Measurements from ENCODE around the gene IQCK.

IQCK gene

DNA sequence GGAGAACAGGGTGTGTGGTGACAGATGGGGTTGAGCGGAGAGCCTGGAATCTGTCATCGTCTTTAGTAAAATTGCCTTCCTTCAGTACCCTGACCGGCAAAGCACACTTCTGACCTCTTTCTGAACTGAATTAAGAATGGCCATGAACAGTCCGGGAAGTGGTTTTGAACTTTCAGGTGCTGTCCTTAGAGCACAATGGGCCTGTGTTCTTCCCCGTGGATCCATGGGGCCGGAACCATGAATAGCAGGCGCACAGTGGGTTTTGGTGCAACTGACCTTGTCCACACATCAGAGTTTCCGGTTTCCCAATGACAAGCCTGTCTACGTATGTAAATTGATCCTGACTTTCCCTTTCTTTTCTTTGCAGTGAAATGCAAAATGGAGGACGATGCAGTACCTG lies 138.0 kb downstream of the IQCK start:
- no peak for ATAC-seq
- Mint-ChIP-seq H3K4me3 (no peak overlapping the region), H3K27me3 (peaks cover 17% of the 10 kb centered on the region), H3K4me1 (peaks cover 4% of the 10 kb centered on the region), H3K36me3 (no peaks in the 10 kb centered on the region), H3K9me3 (no peaks in the 10 kb centered on the region), H3K27ac (no peak overlapping the region)

DNA sequence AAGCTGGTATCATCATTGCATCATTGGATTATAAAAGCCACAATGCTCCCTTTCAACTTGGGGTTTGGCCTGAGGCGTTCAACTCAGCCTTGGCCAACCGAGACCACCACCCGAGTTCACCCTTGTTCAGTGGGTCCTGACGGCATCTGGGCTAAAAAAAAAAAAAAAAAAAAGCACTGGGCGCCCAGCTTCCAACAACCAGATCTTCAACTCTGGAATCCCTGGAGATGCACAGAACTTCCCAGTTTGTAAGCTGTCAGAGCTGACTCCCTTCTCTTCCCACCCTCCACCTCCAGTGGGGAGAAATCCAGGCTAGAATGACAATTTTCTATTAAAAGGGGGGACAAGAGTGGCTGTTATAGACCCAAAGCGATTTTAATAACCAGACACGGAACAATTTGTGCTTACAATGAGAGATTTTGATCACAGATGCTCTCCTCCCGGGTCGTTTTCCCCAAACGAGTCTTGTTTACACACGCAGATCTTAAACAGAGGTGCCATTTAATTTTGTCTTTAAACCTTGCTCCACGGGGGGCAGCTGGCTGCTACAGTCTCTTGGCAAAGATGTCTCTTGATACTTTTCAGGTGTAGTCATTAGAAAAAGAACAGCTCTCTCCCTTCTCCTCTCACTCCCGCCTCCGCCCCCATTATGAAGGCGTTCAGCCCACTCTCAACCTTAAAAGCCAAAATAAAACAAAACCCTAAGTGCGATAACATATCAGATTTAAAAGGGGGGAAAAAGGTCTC lies 139.7 kb downstream of the IQCK start:
- H3K27ac Mint-ChIP-seq = no peak overlapping the region
- no peak for ATAC-seq
- H3K36me3 Mint-ChIP-seq = no peaks in the 10 kb centered on the region
- H3K4me3 Mint-ChIP-seq = no peak overlapping the region
- H3K4me1 Mint-ChIP-seq = peaks cover 4% of the 10 kb centered on the region
- H3K9me3 Mint-ChIP-seq = no peaks in the 10 kb centered on the region
- peaks cover 9% of the 10 kb centered on the region for H3K27me3 Mint-ChIP-seq

DNA sequence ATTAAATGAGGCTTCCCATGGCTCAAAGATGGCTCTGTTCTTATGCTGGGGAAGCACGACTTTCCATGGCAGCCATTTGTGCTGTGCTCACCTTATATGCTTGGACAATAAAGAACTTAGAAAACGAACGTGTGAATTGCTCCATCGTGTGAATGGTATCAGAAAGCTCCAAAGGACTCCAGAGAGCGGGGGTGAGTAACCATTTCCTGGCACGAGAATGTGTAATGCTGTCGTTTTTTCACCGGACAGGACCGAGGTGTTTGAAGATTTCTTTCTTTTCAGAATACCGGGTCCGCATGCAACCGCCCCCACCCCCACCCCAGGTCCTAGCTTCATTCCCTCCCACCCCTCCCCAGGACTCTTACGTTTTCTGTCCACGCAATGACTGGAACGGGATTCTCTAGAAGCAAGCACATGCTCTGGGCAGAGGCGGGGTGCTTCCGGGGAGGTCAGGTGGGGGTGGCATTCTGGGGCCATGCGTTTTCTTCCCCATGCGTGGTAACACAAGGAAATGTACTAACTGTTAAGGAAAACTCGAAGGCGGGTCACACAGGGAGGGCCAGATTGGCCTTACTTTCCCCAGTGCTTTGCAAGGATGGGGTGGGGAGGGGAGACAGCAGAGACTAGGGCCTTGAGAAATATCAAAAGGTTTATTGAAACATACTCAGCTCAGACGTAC lies 140.4 kb downstream of the IQCK start:
- peaks cover 5% of the 10 kb centered on the region for H3K27me3 Mint-ChIP-seq
- H3K36me3 Mint-ChIP-seq = no peaks in the 10 kb centered on the region
- H3K4me3 Mint-ChIP-seq = no peak overlapping the region
- H3K27ac Mint-ChIP-seq = no peak overlapping the region
- no peak for ATAC-seq
- H3K4me1 Mint-ChIP-seq = peaks cover 4% of the 10 kb centered on the region
- H3K9me3 Mint-ChIP-seq = no peaks in the 10 kb centered on the region

DNA sequence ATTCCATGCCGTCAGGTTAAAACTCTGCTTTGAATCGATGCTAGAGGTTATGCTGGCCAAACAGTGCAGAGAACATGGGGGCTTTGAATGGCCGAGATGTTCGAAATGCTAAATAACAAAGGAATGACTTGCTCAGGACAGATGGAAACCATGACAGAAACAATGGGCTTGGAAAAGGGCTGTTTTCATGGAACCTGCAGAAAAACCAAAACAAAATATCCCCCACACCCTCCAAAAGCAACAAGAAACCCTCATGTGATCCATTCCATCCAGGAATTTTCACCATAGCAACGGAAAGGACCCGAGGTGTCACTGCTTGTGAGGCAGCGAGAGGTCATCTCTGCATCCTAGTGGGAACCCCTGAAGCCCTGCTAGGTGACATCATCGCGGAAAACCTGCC lies 141.1 kb downstream of the IQCK start:
- H3K27me3 Mint-ChIP-seq = no peaks in the 10 kb centered on the region
- peaks cover 4% of the 10 kb centered on the region for H3K4me1 Mint-ChIP-seq
- H3K9me3 Mint-ChIP-seq = no peaks in the 10 kb centered on the region
- no peak overlapping the region for H3K4me3 Mint-ChIP-seq
- no peak overlapping the region for H3K27ac Mint-ChIP-seq
- ATAC-seq = no peak
- H3K36me3 Mint-ChIP-seq = no peaks in the 10 kb centered on the region

DNA sequence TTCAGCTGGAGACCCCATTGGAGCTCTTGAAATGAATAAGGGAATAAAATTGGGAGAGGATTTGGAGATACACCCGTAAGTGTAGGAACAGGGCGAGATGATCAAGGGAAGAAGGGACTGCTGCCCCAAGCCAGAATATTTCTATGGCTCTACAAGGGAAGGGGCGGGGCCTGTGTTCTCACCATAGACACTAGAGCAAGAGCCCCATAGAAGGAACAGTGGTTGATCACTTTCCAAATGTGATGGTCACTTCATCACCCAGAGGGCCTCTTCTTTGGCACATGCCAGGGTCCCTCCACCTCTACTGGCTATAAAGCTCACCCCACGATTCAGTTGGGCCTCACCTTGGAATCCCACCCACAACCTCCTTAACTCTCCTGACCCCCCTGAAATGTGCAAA lies 141.5 kb downstream of the IQCK start:
- H3K27me3 Mint-ChIP-seq = no peaks in the 10 kb centered on the region
- H3K27ac Mint-ChIP-seq = no peak overlapping the region
- ATAC-seq = no peak
- H3K9me3 Mint-ChIP-seq = no peaks in the 10 kb centered on the region
- no peaks in the 10 kb centered on the region for H3K36me3 Mint-ChIP-seq
- no peak overlapping the region for H3K4me3 Mint-ChIP-seq
- no peaks in the 10 kb centered on the region for H3K4me1 Mint-ChIP-seq

DNA sequence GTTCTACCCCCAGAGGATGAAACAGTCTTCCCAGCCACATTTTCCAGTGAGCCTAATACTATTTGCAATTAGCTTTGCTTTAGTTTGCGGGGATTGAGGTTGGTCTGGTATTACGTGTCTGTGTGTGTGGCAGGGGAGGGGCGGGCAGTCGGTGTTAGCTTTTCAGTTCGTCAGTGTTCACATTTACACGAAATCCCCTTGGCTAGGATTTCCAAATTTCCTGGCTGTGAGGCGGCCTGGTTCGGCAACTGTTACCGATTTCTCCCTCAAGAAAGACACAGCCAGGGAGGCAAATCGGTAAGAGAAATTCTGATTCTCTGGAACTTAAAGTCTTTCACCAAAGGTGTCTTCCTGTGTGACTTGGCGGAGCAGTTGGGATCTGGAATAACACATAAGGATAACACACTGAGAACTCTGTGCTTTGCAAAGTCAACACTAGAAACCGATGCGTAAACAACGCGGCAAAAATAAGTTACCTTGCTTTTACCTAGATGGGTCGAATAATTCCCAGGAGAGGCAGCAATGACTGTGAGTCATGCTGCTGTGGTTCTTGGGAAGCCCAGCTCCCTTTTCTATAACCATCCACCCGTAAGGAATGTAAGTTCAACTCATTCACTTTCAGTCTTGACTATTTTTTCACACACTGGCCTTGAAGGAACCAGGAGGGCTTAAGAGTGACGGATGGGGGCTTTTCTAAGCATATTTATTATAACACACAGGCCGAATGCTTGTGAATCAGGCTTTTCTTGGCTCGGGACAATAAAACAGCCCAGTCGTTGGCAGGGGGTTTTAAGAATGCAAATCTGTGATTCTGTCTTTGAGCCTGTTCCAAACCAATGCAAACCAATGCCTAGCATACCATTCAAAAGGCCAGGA lies 142.3 kb downstream of the IQCK start:
- no peaks in the 10 kb centered on the region for H3K9me3 Mint-ChIP-seq
- no peak overlapping the region for H3K4me3 Mint-ChIP-seq
- ATAC-seq = no peak
- H3K4me1 Mint-ChIP-seq = no peaks in the 10 kb centered on the region
- no peaks in the 10 kb centered on the region for H3K27me3 Mint-ChIP-seq
- no peak overlapping the region for H3K27ac Mint-ChIP-seq
- no peaks in the 10 kb centered on the region for H3K36me3 Mint-ChIP-seq

DNA sequence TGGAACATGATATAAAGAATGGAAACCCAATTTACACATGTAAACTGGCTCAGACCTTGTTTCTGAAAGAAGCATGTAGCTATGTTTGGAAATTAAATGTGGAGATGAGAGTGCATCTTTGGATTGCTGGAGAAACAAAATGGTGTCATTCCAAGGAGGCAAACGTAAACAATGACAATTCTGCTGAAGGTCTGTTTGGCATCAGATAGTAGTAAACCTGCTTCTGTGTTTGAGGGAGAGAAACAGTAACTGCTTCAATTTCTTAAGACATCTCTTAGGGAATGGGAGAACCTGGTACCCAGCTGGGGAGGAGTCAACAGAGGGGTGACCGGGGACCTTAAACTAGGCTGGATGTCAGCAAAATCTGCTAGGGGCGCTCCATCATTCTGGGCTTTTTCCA lies 143.1 kb downstream of the IQCK start:
- no peak for ATAC-seq
- no peaks in the 10 kb centered on the region for H3K4me1 Mint-ChIP-seq
- H3K27me3 Mint-ChIP-seq = no peaks in the 10 kb centered on the region
- H3K4me3 Mint-ChIP-seq = no peak overlapping the region
- H3K27ac Mint-ChIP-seq = no peak overlapping the region
- H3K9me3 Mint-ChIP-seq = no peaks in the 10 kb centered on the region
- no peaks in the 10 kb centered on the region for H3K36me3 Mint-ChIP-seq

DNA sequence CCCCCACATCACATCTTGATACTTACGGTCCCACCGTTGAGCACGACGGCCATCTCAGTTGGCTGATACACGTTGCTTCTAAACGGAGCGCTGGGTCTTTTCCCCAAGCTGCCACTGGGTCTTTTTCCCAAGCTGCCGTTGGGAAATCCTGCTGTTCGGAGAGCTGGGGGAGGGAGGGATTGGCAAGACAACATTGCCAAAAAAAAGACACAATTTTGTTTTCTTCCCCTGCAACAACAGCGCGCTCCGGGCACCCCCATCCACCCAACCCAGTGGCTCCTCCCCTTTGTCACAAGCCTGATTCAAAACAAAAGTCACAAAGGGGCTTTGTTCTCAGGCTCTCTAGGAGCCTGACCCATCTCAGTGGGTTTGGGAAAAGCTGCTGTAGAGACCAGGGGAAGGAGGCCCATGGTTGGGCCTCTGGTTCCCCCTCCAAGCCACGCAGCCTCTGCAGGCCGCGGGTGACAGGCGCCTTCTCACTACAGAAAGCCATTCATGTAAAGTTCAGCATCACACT lies 143.8 kb downstream of the IQCK start:
- H3K9me3 Mint-ChIP-seq = no peaks in the 10 kb centered on the region

DNA sequence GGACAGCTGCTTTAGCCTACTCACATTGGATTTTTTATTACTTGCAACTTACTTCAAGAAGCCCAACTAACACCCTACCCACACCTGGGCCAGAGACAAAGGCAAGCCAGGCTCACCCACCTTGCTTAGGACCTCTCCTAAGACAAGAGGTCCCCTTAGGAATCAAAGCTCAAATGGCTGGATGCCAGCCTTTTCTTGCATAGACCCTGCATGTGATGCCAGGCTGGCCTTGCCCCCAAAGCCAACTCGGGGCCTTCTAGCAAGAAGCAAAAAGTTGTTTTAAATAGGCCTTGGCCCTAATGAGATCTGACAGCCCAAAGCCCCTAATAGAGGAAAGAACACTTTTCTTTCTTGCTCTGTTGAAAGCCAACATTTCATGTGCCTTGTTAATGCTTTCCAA lies 145.9 kb downstream of the IQCK start:
- ATAC-seq = no peak
- H3K9me3 Mint-ChIP-seq = no peaks in the 10 kb centered on the region
- no peaks in the 10 kb centered on the region for H3K4me1 Mint-ChIP-seq
- H3K27me3 Mint-ChIP-seq = peaks cover 21% of the 10 kb centered on the region
- H3K27ac Mint-ChIP-seq = no peak overlapping the region
- no peaks in the 10 kb centered on the region for H3K36me3 Mint-ChIP-seq
- H3K4me3 Mint-ChIP-seq = no peak overlapping the region

More for the DNA sequence above, 143.8 kb downstream of the IQCK start:
- Mint-ChIP-seq H3K36me3 (no peaks in the 10 kb centered on the region), H3K4me3 (no peak overlapping the region), H3K27me3 (peaks cover 2% of the 10 kb centered on the region), H3K27ac (no peak overlapping the region), H3K4me1 (no peaks in the 10 kb centered on the region)
- no peak for ATAC-seq

DNA sequence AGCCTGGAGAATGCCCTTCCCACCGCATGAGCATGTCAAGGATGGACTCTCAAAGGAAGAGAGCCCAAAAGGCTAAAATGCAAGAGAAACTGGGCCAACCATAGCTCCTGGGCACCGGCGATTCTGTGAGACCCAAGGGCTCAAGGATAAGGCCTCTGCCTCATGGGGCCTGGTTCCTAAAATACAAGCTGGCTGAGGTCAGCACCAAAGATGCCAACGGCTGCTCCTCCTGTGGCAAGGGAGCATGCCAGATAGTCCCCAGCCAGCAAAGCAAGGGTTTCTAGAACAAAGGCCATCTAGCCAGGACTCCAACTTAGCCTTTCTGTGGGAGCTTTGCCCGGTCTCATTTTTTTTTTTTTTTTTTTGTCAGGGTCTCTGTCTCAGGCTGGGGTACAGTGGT lies 146.5 kb downstream of the IQCK start:
- ATAC-seq = no peak
- H3K36me3 Mint-ChIP-seq = no peaks in the 10 kb centered on the region
- H3K9me3 Mint-ChIP-seq = no peaks in the 10 kb centered on the region
- no peak overlapping the region for H3K27ac Mint-ChIP-seq
- no peaks in the 10 kb centered on the region for H3K4me1 Mint-ChIP-seq
- H3K27me3 Mint-ChIP-seq = peaks cover 21% of the 10 kb centered on the region
- no peak overlapping the region for H3K4me3 Mint-ChIP-seq

DNA sequence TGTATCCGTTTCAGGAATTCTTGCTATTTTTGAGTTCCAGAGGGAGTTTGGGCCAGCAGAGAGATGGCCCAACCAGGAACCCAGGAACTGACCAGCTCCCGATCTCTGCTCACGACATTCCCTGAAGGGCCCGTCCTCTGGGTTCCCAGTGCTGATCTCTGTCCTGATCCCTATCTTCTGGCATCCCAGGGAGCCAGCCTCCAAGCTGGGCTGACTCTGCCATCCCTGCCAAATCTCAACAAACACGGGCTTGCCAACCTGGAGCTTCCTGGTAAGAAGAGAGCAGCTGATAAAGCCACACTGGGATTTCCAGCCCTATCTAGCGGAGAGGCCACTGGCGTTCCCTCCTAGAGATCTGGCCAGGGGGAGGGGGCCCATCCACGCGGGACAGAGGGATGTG lies 150.3 kb downstream of the IQCK start:
- no peaks in the 10 kb centered on the region for H3K9me3 Mint-ChIP-seq
- no peak overlapping the region for H3K4me3 Mint-ChIP-seq
- no peak overlapping the region for H3K27ac Mint-ChIP-seq
- peaks cover 21% of the 10 kb centered on the region for H3K27me3 Mint-ChIP-seq
- ATAC-seq = no peak
- H3K36me3 Mint-ChIP-seq = no peaks in the 10 kb centered on the region
- H3K4me1 Mint-ChIP-seq = no peaks in the 10 kb centered on the region

DNA sequence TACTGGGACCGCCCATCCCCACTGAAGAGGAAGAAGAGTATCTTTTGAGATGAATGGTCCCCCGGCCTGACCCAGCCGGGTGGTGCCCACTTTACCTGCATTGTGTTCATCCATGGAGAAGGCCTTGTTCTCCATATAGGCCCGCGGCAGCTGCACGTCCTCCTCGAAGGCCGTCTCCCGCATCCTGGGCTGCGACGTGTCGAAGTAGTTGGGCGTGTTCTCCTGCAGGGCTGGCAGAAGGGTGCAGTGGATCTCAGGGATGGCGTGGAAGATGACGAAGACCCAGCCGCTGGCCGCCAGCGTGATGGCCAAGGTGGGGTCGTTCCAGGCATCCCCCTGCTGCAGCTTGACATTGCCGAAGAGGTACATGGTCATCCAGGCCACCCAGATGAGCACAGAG lies 153.7 kb downstream of the IQCK start:
- Mint-ChIP-seq H3K9me3 (no peaks in the 10 kb centered on the region), H3K36me3 (no peaks in the 10 kb centered on the region), H3K27ac (no peak overlapping the region), H3K4me3 (no peak overlapping the region), H3K27me3 (peaks cover 34% of the 10 kb centered on the region), H3K4me1 (peaks cover 8% of the 10 kb centered on the region)
- ATAC-seq = no peak

DNA sequence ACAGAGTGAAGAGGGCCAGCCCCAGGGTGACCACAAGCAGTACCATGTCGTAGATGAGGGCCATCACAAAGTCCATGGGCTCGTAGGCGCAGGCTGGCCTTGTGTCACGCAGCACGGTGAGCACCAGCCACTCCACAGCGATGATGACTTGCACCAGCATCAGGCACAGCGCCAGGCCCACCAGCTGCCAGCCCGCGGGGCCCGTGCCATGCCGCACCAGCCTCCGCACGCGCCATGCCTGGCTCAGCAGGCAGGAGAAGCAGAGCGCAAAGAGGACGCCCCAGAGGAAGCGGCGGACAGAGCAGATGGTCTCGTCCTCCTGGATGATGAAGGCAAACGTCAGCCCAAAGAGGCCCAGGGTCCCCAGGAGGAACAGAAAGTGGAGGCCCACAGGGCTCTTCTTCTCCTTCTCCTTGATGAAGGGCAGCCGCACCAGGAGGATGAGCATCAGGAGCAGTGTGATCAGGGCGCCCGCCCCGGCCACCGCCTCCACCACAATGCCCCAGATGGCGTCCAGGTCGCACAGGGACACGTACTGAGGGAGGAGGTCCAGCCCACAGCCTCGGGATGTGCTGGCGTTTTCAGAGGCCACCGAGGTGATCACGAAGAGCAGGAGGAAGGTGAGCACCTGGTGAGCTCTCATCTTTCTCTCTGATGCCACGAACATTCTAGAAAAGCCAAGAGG lies 154.2 kb downstream of the IQCK start:
- H3K27ac Mint-ChIP-seq = no peak overlapping the region
- no peaks in the 10 kb centered on the region for H3K36me3 Mint-ChIP-seq

DNA sequence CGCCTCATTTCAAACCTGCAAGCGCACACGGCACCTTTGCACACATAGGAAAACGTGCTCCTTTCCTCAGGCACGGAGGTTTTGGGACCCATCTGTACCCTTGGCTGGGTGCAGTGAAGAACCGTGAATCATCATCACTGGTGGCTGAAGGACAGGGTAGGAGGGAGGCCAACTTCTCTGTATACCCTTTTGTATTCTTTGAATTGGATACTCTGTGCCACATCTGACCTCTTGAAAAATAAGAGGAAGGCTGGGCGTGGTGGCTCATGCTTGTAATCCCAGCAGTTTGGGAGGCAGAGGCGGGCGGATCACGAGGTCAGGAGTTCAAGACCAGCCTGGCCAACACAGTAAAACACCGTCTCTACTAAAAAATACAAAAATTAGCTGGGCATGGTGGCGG lies 154.9 kb downstream of the IQCK start:
- no peak for ATAC-seq

More for the DNA sequence above, 154.2 kb downstream of the IQCK start:
- Mint-ChIP-seq H3K9me3 (no peaks in the 10 kb centered on the region), H3K27me3 (peaks cover 28% of the 10 kb centered on the region), H3K4me1 (peaks cover 8% of the 10 kb centered on the region), H3K4me3 (no peak overlapping the region)
- ATAC-seq = no peak

DNA sequence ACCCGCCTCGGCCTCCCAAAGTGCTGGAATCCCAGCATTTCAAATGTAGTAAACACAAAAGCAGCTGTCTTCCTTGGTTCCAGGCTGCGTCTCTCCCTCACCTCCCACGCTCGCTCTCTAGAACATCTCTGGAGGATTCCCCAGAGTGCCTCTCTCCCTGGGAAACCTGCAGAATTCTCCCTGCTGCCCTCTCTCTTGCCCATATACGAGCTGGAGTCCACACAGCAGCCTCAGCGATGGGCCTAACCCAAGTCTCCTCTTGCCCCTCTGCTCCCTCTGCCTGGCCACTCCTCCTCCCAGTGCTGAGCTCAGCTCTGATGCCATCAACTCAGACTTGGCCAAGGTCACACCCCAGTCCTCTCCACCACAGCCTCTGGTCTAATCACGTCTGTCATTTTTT lies 156.0 kb downstream of the IQCK start:
- H3K27ac Mint-ChIP-seq = no peak overlapping the region
- peaks cover 12% of the 10 kb centered on the region for H3K27me3 Mint-ChIP-seq
- no peak for ATAC-seq
- no peaks in the 10 kb centered on the region for H3K9me3 Mint-ChIP-seq
- no peak overlapping the region for H3K4me3 Mint-ChIP-seq
- no peaks in the 10 kb centered on the region for H3K36me3 Mint-ChIP-seq
- peaks cover 8% of the 10 kb centered on the region for H3K4me1 Mint-ChIP-seq

More for the DNA sequence above, 154.9 kb downstream of the IQCK start:
- no peak overlapping the region for H3K4me3 Mint-ChIP-seq
- H3K27me3 Mint-ChIP-seq = peaks cover 21% of the 10 kb centered on the region
- H3K4me1 Mint-ChIP-seq = peaks cover 8% of the 10 kb centered on the region
- H3K27ac Mint-ChIP-seq = no peak overlapping the region
- no peaks in the 10 kb centered on the region for H3K36me3 Mint-ChIP-seq
- H3K9me3 Mint-ChIP-seq = no peaks in the 10 kb centered on the region
